ENCODE data around the gene TRIM63. TPM values are rescaled to one million over a fixed set of nuclear protein-coding genes. Genes with fewer than 3 reads are reported as not detected.

TRIM63 gene
- total RNA-seq, 1 donor from 2014 or later = not detected

DNA sequence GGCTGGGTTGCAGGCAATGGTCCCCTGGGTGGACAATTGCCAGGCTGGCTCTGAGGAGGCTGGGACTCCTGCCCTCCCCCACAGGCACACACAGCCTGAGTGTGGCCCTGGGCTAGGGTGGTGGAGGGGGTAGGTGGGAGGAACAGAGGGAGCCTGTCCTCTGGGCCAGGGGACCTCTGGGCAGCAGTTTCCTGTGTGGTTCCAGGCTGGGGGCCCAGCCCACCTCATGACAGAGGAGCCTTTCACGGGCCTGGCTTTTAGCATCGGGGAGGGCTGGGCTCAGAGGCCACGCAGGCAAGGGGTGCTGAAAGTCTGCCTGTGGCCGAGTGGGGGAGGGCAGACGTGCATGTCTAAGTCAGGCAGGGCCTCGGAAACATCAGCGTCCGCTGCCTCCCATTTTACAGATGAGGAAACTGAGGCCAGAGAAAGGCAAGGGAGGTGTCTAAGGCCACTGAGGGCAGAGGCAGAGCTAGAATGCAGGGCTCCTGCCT, 38.9 kb downstream of the TRIM63 start:
- intact Hi-C loops (cut with DNase I) = no loop called here
- H3K4me3 ChIP-seq = no peak overlapping the region
- no peaks in the 10 kb centered on the region for H3K9me3 ChIP-seq
- no peak for DNase-seq (ENCODE audit: extremely low spot score in 2 of 2)
- H3K36me3 ChIP-seq = no peaks in the 10 kb centered on the region
- H3K4me1 ChIP-seq = no peaks in the 10 kb centered on the region
- H3K27me3 ChIP-seq = no peaks in the 10 kb centered on the region
- TF ChIP-seq POLR2AphosphoS5 (IDR thresholded peaks at IDR 0.05; ENCODE audit: insufficient read depth in 1 of 2, low read depth in 1 of 2) = no peak
- TF ChIP-seq, protein P1, sequence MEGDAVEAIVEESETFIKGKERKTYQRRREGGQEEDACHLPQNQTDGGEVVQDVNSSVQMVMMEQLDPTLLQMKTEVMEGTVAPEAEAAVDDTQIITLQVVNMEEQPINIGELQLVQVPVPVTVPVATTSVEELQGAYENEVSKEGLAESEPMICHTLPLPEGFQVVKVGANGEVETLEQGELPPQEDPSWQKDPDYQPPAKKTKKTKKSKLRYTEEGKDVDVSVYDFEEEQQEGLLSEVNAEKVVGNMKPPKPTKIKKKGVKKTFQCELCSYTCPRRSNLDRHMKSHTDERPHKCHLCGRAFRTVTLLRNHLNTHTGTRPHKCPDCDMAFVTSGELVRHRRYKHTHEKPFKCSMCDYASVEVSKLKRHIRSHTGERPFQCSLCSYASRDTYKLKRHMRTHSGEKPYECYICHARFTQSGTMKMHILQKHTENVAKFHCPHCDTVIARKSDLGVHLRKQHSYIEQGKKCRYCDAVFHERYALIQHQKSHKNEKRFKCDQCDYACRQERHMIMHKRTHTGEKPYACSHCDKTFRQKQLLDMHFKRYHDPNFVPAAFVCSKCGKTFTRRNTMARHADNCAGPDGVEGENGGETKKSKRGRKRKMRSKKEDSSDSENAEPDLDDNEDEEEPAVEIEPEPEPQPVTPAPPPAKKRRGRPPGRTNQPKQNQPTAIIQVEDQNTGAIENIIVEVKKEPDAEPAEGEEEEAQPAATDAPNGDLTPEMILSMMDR (IDR thresholded peaks at IDR 0.05) = no peak
- TF ChIP-seq POLR2A (IDR thresholded peaks at IDR 0.05) = no peak
- no peak overlapping the region for H3K27ac ChIP-seq

DNA sequence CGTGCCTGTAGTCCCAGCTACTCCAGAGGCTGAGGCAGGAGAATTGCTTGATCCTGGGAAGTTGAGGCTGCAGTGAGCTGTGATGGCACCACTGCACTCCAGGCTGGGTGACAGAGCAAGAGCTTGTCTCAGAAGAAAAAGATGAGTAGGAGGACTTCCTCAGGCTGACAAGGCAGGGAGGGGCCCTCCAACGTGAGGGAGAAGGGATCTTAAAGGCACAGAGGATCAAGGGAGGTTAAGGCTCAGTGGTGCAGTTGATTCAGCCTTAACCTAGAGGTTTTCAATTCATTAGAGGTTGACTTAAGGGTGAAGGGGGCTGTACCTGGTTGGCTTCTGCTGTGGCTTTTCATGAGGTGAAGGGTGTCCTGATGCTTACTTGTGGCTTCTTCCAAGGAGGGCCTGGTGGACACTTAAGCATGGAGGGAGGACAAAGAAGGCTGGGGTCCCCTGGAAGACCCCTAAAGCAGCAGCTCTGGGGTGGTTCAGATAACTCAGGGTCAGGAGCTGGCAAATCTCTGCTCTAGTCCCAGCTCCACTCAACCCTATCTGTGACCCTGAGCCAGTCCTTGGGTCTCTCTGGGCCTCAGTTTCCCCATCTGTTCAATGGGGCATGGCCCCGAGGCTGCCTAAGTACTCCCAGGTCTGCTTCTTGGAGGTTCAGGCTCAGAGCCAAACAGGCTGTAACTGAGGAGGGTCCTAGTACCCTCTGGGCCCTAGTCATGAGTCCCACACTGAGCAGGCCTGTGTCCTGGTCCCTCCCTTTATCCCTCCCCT, 39.5 kb downstream of the TRIM63 start:
- intact Hi-C loops (cut with DNase I) = no loop called here
- H3K9me3 ChIP-seq = no peaks in the 10 kb centered on the region
- H3K27ac ChIP-seq = no peak overlapping the region
- no peaks in the 10 kb centered on the region for H3K4me1 ChIP-seq
- DNase-seq (ENCODE audit: extremely low spot score in 2 of 2) = no peak
- no peak overlapping the region for H3K4me3 ChIP-seq
- TF ChIP-seq POLR2AphosphoS5 (IDR thresholded peaks at IDR 0.05; ENCODE audit: insufficient read depth in 1 of 2, low read depth in 1 of 2) = no peak
- TF ChIP-seq, protein P1 (IDR thresholded peaks at IDR 0.05) = no peak
- TF ChIP-seq POLR2A (IDR thresholded peaks at IDR 0.05) = no peak
- H3K36me3 ChIP-seq = no peaks in the 10 kb centered on the region
- H3K27me3 ChIP-seq = no peaks in the 10 kb centered on the region

DNA sequence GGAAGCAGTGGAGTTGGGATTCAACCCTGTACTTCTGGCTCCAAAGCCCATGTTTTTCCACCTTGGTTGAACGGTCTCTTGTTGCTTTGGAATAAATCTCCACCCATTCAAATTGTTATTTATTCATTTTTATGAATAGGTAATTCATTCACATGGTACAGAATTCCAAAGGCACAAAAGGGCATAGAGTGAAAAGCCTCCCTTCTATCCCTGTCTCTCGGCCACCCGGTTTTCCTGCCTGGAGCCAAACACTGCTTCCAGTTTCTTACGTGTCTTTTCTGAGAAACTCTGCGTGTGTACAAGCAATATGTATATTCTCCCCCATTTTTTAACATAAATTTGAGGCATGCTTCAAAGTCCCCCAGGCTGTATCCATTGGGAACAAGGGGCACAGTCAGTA, 41.9 kb downstream of the TRIM63 start:
- Histone ChIP-seq H3K36me3 (no peaks in the 10 kb centered on the region), H3K4me1 (peaks cover 9% of the 10 kb centered on the region), H3K27me3 (no peaks in the 10 kb centered on the region), H3K27ac (no peak overlapping the region), H3K9me3 (no peaks in the 10 kb centered on the region), H3K4me3 (no peak overlapping the region)
- intact Hi-C loops (cut with DNase I) = no loop called here
- DNase-seq (ENCODE audit: extremely low spot score in 2 of 2) = no peak
- TF ChIP-seq, protein P1 (IDR thresholded peaks at IDR 0.05) = no peak
- no peak for TF ChIP-seq POLR2A (IDR thresholded peaks at IDR 0.05)
- no peak for TF ChIP-seq POLR2AphosphoS5 (IDR thresholded peaks at IDR 0.05; ENCODE audit: insufficient read depth in 1 of 2, low read depth in 1 of 2)

DNA sequence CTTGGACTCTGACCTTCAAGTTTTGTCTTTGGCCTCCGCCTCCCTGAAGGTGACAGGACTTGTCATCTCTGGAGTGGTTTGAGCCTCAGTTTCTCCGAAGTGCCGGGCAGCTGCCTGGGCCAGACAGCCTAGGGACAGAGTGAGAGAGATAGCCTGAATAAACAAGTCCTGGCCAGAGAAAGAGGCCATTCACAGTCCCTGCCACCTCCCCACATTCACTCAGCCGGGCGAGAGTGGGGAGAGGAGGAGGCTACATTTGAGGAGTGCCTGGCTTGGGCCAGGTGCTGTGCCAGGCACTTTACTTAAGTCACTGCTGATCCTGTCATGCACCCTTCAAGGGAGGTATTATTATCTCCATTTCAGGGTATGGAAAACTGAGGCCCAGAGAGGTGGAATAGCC, 42.4 kb downstream of the TRIM63 start:
- no peaks in the 10 kb centered on the region for H3K27me3 ChIP-seq
- H3K4me1 ChIP-seq = peaks cover 9% of the 10 kb centered on the region
- DNase-seq (ENCODE audit: extremely low spot score in 2 of 2) = no peak
- H3K36me3 ChIP-seq = no peaks in the 10 kb centered on the region
- TF ChIP-seq POLR2A (IDR thresholded peaks at IDR 0.05) (no peak), POLR2AphosphoS5 (IDR thresholded peaks at IDR 0.05; ENCODE audit: insufficient read depth in 1 of 2, low read depth in 1 of 2) (no peak)
- TF ChIP-seq, protein P1 (IDR thresholded peaks at IDR 0.05) = no peak
- no peak overlapping the region for H3K27ac ChIP-seq
- H3K9me3 ChIP-seq = no peaks in the 10 kb centered on the region
- intact Hi-C loops (cut with DNase I) = no loop called here
- no peak overlapping the region for H3K4me3 ChIP-seq

DNA sequence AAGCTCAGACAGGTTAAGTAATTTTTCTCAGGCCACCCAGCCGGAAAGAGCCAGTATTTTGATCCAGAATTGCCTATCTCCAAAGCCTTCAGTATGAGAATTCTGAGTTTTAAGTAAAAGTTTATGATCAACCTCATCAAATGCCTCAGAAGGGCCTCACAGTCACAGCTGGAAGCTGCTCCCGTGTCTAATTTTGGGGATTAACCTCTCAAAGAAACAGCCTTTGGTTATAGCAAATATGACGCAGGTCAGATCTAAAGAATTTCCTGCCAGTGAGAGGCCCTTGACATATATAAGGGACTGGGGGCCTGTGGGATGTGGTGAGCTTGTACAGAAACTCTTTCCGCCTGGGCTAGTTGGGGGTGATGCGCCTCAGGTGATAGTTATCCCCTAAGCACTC, 43.6 kb downstream of the TRIM63 start:
- Histone ChIP-seq H3K9me3 (no peaks in the 10 kb centered on the region), H3K4me3 (no peak overlapping the region)

More for the DNA sequence above, 43.6 kb downstream of the TRIM63 start:
- Histone ChIP-seq H3K27ac (no peak overlapping the region), H3K27me3 (no peaks in the 10 kb centered on the region), H3K4me1 (peaks cover 9% of the 10 kb centered on the region), H3K36me3 (no peaks in the 10 kb centered on the region)
- TF ChIP-seq POLR2AphosphoS5 (IDR thresholded peaks at IDR 0.05; ENCODE audit: insufficient read depth in 1 of 2, low read depth in 1 of 2) = no peak
- TF ChIP-seq, protein P1 (IDR thresholded peaks at IDR 0.05) = no peak
- TF ChIP-seq POLR2A (IDR thresholded peaks at IDR 0.05) = no peak
- no peak for DNase-seq (ENCODE audit: extremely low spot score in 2 of 2)
- intact Hi-C loops (cut with DNase I) = no loop called here
